ENCODE results near the gene QRFP. TPM values are rescaled to one million over a fixed set of nuclear protein-coding genes. Genes with fewer than 3 reads are reported as not detected.

Gene QRFP
- total and polyA plus RNA-seq, 5 donors = 0.05 TPM; not detected in 4

DNA sequence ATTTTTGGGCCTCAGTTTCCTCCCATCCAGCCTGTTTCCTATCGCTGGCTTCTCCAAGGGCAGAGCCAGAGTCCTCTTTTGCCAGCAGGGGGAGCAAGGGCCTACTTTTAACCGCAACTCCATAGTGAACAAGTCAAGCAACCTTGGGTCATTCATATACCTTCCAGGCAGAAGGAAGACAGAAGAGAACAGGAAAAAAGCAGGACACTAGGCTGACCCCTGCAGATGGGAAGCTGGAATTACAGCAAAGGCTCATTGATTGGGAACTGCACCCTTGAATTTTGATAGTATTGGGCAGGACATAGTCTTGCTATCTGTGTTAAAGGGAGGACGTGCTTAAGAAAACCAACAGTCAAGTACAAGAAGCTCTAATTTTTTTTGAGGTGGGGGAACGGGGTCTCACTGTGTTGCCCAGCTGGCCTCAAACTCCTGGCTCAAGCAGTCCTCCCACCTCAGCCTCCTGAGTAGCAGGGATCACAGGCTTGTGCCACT is 30.1 kb downstream of the QRFP start:
- Histone ChIP-seq H3K4me3 (ENCODE audit: low read length) (no peak overlapping the region), H3K27ac (ENCODE audit: low read length) (no peak overlapping the region), H3K9me3 (ENCODE audit: control insufficient read depth, low read length) (no peaks in the 10 kb centered on the region), H3K4me1 (ENCODE audit: control insufficient read depth, insufficient read depth, low read length) (peaks cover 4% of the 10 kb centered on the region), H3K27me3 (ENCODE audit: control insufficient read depth, insufficient read depth) (no peaks in the 10 kb centered on the region)
- 50% methylated on average over 4 of the region's 4 CpGs for WGBS
- DNase-seq = peak; percentile 65 to 79 (median 72)
- peak; percentile 34 to 51 for ATAC-seq
- intact Hi-C loops (cut with DNase I) = loop anchor here in 3 of 4 donors (5.0 to 10.0 kb wide), 4 partner anchors 92 to 181 kb away; no protein-coding TSS in a partner anchor

DNA sequence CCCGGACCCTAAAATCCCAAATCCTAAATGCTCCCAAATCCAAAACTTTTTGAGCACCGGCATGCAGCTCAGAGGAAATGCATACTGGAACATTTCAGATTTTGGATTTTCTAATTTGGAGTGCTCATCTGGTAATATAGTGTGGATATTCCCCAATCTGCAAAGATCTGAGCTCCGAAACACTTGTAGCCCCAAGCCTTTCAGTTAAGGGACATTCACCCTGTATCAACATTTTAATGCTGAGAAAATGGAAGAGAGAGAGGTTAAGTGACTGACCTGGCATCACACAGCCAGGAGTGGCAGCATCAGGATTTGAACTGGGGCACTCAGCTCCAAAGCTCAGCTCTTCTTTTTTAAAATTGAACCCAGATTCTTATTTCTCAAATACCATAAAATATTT is 30.7 kb downstream of the QRFP start:
- 97% methylated on average over 3 of the region's 3 CpGs for WGBS
- DNase-seq (no peak), ATAC-seq (no peak)
- Histone ChIP-seq H3K4me1 (ENCODE audit: control insufficient read depth, insufficient read depth, low read length) (peaks cover 5% of the 10 kb centered on the region), H3K9me3 (ENCODE audit: control insufficient read depth, low read length) (no peaks in the 10 kb centered on the region), H3K27ac (ENCODE audit: low read length) (no peak overlapping the region), H3K4me3 (ENCODE audit: low read length) (no peak overlapping the region), H3K27me3 (ENCODE audit: control insufficient read depth, insufficient read depth) (no peaks in the 10 kb centered on the region)
- intact Hi-C loops (cut with DNase I) = loop anchor here in 3 of 4 donors (5.0 to 10.0 kb wide), 4 partner anchors 91 to 181 kb away; no protein-coding TSS in a partner anchor

DNA sequence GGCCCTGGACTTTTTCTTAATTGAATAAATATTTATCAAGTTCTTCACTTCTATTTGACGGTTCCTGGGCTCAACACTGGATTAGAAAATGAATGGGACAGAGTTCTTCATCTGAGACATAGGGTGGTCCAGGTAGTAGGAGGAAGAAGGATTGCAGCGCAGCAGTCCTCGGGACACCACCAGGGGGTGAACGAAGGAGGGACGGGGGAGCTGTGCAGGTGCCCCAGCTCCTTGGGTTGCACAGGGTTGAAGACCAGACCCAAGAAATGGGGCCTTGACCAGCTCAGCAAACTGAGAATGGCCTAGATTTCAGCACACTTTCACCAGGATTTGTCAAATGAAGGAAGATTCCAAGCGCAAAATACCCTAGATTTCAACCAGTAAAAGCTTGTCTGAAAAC is 32.1 kb downstream of the QRFP start:
- no peak overlapping the region for H3K27ac ChIP-seq (ENCODE audit: low read length)
- intact Hi-C loops (cut with DNase I) = loop anchor here (5.0 to 10.0 kb wide), 6 partner anchors 90 to 162 kb away; no protein-coding TSS in a partner anchor

DNA sequence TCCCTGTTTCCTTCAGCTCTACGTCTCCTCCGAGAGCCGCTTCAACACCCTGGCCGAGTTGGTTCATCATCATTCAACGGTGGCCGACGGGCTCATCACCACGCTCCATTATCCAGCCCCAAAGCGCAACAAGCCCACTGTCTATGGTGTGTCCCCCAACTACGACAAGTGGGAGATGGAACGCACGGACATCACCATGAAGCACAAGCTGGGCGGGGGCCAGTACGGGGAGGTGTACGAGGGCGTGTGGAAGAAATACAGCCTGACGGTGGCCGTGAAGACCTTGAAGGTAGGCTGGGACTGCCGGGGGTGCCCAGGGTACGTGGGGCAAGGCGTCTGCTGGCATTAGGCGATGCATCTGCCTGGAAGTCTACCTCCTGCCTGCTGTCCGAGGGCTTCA is 33.9 kb downstream of the QRFP start:
- H3K9me3 ChIP-seq (ENCODE audit: control insufficient read depth, low read length) = no peaks in the 10 kb centered on the region
- peaks cover 10% of the 10 kb centered on the region for H3K4me1 ChIP-seq (ENCODE audit: control insufficient read depth, insufficient read depth, low read length)
- intact Hi-C loops (cut with DNase I) = loop anchor here (5.0 to 10.0 kb wide), 6 partner anchors 88 to 160 kb away; no protein-coding TSS in a partner anchor
- no peak overlapping the region for H3K4me3 ChIP-seq (ENCODE audit: low read length)
- H3K27me3 ChIP-seq (ENCODE audit: control insufficient read depth, insufficient read depth) = no peaks in the 10 kb centered on the region
- ATAC-seq (no peak), DNase-seq (peak in 1 of 3 donors; percentile 60)
- 91% methylated on average over 23 of the region's 23 CpGs for WGBS
- no peak overlapping the region for H3K27ac ChIP-seq (ENCODE audit: low read length)

More for the DNA sequence above, 32.1 kb downstream of the QRFP start:
- Histone ChIP-seq H3K9me3 (ENCODE audit: control insufficient read depth, low read length) (no peaks in the 10 kb centered on the region), H3K4me3 (ENCODE audit: low read length) (no peak overlapping the region), H3K4me1 (ENCODE audit: control insufficient read depth, insufficient read depth, low read length) (peaks cover 6% of the 10 kb centered on the region), H3K27me3 (ENCODE audit: control insufficient read depth, insufficient read depth) (no peaks in the 10 kb centered on the region)
- DNase-seq = no peak
- 93% methylated on average over 6 of the region's 6 CpGs for WGBS
- ATAC-seq = no peak

DNA sequence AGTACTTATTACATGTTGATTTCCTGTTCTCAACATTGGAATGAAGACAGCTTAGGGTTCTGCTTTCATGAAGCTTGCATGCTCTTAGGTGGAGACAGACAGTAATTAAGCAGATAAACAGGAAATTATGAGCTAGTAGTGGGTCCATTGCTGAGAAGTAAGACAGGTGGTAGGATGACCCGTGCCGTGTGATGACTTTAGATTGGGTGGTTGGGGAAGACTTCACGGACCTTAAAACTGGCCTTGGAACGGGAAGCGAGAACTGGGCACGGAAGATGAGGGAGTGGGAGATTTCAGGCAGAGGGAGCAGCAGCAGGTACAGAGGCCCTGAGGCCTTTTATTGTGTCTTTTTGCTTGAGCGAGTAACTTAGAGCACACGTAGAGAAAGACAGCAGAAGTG is 34.4 kb downstream of the QRFP start:
- Histone ChIP-seq H3K9me3 (ENCODE audit: control insufficient read depth, low read length) (no peaks in the 10 kb centered on the region), H3K27ac (ENCODE audit: low read length) (no peak overlapping the region), H3K27me3 (ENCODE audit: control insufficient read depth, insufficient read depth) (no peaks in the 10 kb centered on the region), H3K4me3 (ENCODE audit: low read length) (no peak overlapping the region), H3K4me1 (ENCODE audit: control insufficient read depth, insufficient read depth, low read length) (peaks cover 12% of the 10 kb centered on the region)
- DNase-seq (no peak), ATAC-seq (no peak)
- intact Hi-C loops (cut with DNase I) = loop anchor here (5.0 to 10.0 kb wide), 6 partner anchors 87 to 160 kb away; no protein-coding TSS in a partner anchor
- WGBS = 87% methylated on average over 8 of the region's 8 CpGs

DNA sequence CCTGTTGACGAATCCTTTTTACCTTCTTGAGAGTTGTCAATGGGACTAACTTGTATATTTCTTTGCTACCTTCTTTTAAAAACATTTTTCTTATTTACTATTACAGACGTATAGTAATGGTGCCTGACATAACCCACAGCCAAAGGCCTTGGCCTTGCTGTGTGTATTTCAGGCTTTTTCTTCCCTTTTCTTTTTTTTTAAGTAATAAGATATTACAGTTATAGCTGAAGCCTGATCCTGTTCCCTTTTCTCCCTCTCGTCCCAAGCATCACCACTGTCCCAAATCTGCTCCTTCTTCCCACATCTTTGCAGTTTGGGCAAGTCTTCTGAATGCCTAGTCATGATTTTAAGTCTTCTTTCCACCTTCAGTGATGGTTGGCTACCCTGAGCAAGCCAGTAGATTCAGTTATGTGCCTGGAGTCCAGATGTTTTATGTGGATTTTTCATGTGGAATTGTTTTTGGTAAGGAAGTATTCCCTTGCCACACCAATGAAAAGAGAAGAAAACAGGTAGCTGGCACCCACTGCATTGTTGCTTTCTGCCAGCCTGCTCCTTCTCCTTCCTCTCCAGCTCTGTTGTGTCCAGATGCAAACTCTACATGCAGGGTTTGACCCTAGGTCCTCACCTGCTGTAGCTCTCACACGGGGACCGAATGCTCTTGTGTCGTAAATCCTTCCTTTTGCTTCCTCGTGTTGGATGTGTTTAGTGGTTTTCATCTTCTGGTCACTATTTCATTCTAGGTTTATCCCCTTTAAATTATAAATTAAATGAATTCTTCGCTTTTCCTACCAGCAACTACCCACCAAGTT is 35.0 kb downstream of the QRFP start:
- WGBS = 74% methylated on average over 8 of the region's 8 CpGs
- DNase-seq (no peak), ATAC-seq (no peak)
- Histone ChIP-seq H3K4me3 (ENCODE audit: low read length) (no peak overlapping the region), H3K27me3 (ENCODE audit: control insufficient read depth, insufficient read depth) (no peaks in the 10 kb centered on the region), H3K9me3 (ENCODE audit: control insufficient read depth, low read length) (no peaks in the 10 kb centered on the region), H3K4me1 (ENCODE audit: control insufficient read depth, insufficient read depth, low read length) (peaks cover 12% of the 10 kb centered on the region), H3K27ac (ENCODE audit: low read length) (no peak overlapping the region)
- intact Hi-C loops (cut with DNase I) = loop anchor here (5.0 to 10.0 kb wide), 6 partner anchors 87 to 159 kb away; no protein-coding TSS in a partner anchor

DNA sequence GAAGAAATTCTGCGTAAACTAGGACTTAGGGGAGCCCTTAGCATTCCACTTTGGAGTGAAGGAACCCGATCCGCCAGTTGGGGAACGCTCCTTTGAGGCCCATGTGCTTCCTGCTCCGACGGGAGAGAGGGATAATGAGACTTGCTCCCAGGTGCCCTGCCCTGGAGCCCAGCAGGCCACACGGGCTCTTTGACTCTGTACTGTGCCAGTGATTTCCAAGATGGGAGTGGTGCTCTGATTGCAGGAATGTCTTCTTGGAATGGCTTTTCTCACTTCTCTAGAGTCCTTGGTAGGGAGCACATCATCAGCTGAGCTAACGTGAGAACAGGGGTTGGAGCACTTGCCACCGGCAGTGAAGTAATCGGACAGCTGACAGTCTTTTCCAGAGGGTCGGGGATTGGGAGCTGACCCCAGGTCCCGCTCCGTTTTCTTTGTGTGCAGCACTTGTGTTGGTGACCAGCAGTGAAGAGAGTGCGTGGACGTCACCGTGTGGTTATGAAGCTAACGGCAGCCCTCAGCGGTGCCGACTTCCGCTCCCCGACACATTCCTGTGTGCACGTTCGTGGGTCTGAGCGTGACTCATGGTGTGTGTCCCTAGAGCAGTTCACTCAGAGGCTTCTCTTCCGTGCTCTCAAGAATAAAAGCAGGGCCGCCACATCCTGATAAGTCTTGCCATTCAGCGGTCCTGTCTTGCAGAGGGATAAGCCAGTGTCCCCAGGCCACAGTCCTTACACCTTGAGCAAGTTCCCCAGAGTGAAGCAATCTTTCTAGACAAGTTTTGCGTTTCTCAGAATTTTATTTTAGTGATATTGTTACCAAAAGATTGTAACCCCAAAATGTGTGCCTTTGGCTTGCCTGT is 35.9 kb downstream of the QRFP start:
- no peak overlapping the region for H3K4me3 ChIP-seq (ENCODE audit: low read length)
- 20% methylated on average over 28 of the region's 28 CpGs for WGBS
- intact Hi-C loops (cut with DNase I) = loop anchor here (5.0 to 10.0 kb wide), 6 partner anchors 86 to 158 kb away; no protein-coding TSS in a partner anchor
- DNase-seq = peak; percentile 91 to 93 (median 91)
- peak; percentile 95 to 96 for ATAC-seq
- peaks cover 12% of the 10 kb centered on the region for H3K4me1 ChIP-seq (ENCODE audit: control insufficient read depth, insufficient read depth, low read length)
- peak overlapping the region; percentile 88 for H3K27ac ChIP-seq (ENCODE audit: low read length)
- no peaks in the 10 kb centered on the region for H3K27me3 ChIP-seq (ENCODE audit: control insufficient read depth, insufficient read depth)
- H3K9me3 ChIP-seq (ENCODE audit: control insufficient read depth, low read length) = no peaks in the 10 kb centered on the region

DNA sequence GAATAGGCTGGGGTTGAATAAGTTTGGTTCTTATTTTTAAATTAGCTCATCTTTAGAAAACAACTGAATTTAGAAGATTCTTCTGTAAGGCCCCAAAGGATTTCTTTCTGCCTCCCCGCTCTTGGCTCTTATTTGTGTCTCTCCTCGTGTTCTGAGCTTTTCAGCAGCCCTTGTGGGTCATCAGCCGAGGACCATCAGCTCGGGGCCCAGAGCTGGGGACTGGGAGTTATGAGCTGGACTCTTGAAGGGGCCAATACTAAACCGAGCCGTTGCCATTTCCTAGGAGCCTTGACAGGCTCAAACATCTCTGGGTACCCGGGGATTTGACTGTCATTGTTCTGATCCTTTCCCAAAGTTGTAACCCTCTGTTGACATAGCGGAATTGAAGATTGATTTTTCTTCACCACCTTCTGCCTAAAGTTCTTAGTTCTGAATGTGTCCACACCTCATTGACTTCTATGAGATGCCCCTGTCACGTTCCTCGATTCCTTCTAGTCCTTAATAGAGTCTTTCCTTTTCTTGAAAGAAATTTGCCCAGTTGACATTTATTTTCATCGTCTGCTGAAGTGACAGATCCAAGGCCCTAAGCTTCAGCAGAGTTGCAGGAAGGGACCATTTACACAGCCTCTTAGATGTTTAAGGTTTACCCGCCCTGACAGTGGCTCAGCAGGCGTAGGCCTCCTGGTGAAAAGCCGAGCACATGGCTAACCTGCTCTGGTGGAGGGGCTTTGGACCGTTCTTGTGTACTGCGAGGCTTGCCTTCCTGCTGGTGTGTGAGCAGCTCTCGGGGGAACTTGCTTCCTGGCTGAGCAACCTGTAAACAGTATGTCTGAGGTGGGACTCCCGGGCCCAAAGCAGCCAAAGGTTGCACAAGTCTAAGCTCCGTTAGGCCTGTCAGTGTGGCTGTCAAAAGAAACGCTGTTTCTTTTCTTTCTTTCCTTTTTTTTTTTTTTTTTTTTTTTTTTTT is 37.6 kb downstream of the QRFP start:
- H3K9me3 ChIP-seq (ENCODE audit: control insufficient read depth, low read length) = no peaks in the 10 kb centered on the region
- intact Hi-C loops (cut with DNase I) = loop anchor here in 1 of 4 donors (10.0 kb wide), 1 partner anchor 84 kb away; no protein-coding TSS in a partner anchor
- H3K27me3 ChIP-seq (ENCODE audit: control insufficient read depth, insufficient read depth) = no peaks in the 10 kb centered on the region
- no peak for ATAC-seq
- peaks cover 12% of the 10 kb centered on the region for H3K4me1 ChIP-seq (ENCODE audit: control insufficient read depth, insufficient read depth, low read length)
- no peak overlapping the region for H3K4me3 ChIP-seq (ENCODE audit: low read length)
- 63% methylated on average over 20 of the region's 20 CpGs for WGBS
- DNase-seq = no peak
- H3K27ac ChIP-seq (ENCODE audit: low read length) = peak overlapping the region; percentile 56

DNA sequence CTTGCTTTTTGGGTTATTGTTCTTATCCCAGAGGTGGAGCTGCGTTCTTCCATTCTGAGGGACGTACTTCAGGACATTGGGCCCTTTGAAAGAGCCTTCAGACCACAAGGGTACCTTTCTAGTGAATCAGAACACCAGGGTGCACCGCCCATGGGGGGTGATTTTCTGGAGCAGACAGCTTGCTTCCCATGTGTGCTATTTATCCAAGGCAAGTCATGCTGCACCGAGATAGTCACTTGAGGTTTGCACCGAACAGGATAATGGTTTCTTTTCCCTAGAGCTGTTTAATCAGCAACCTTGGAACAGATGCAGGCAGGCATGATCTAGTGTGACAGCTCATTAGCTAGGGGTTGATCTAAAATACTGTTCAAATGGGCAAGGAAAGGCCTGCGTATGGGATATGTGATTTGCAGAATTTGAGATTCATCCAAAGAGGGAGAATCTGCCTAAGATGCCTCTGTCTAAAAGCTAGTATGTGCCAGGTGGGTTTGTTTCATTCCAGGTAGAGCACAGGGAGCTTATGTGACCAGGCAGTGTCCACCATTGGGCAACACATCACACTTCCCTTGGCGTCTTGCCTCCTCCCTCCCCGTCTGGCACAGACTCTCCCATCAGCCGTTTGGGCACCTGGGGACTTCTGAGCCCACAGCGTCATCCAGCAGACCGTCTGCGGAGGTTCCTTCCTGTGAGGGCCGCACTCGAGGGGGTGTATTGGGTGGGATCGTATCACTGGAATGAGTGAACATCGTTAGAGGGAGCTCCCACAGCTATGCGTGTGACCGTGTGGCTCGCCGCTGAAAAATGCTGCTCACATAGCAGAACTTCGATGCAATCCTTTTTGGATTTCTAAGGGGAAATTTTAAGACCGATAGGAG is 38.5 kb downstream of the QRFP start:
- H3K4me1 ChIP-seq (ENCODE audit: control insufficient read depth, insufficient read depth, low read length) = peaks cover 12% of the 10 kb centered on the region
- 42% methylated on average over 22 of the region's 22 CpGs for WGBS
- H3K4me3 ChIP-seq (ENCODE audit: low read length) = no peak overlapping the region
- intact Hi-C loops (cut with DNase I) = loop anchor here in 1 of 4 donors (10.0 kb wide), 1 partner anchor 83 kb away; no protein-coding TSS in a partner anchor
- DNase-seq (peak; percentile 81 to 87 (median 85)), ATAC-seq (peak; percentile 26 to 52)
- no peaks in the 10 kb centered on the region for H3K27me3 ChIP-seq (ENCODE audit: control insufficient read depth, insufficient read depth)
- peak overlapping the region; percentile 14 for H3K27ac ChIP-seq (ENCODE audit: low read length)
- H3K9me3 ChIP-seq (ENCODE audit: control insufficient read depth, low read length) = no peaks in the 10 kb centered on the region
